PC-3 (cell line): ENCODE data around the gene ACVR2A. TPM values are rescaled to one million over a fixed set of nuclear protein-coding genes. Genes with fewer than 3 reads are reported as not detected.

Experiments
- ATAC-seq: fragments of 200-7000 bp; cut with Tn5 transposase; 2 replicates; pipeline ENCODE4 v1.9.1; 2020; ENCODE audit warnings: mild to moderate bottlenecking, moderate library complexity
- BruUV-seq: library from RNA; stranded (reverse); fragments of 400-500 nt; replicated peaks from 2 replicates; lab custom pipeline; 2021; lab: Mats Ljungman, UMichigan
- CTCF ChIA-PET: fragments of 300-600 bp; sonication (Branson Sonifier 250); formaldehyde crosslinking; loops from one replicate; lab custom pipeline; 2022; ENCODE audit warnings: antibody characterized with exemption; lab: Charles Lee
- POLR2A ChIA-PET: fragments of 300-600 bp; sonication (Branson Sonifier 250); formaldehyde crosslinking; loops from one replicate; lab custom pipeline; 2022; ENCODE audit warnings: antibody characterized with exemption; ENCODE audit not compliant: unreplicated experiment; lab: Charles Lee
- DNase-seq: peaks from one replicate; pipeline ENCODE4 v3.0.0-alpha.2; 2015
- H2AFZ ChIP-seq: fragments of 300-600 bp; sonication (generic); 2 replicates; pipeline ENCODE4 v1.6.0; 2016; ENCODE audit warnings: antibody characterized with exemption, low read length
- H3F3A ChIP-seq: fragments of 300-600 bp; sonication (generic); one replicate; pipeline ENCODE4 v1.6.0; 2017; ENCODE audit warnings: antibody characterized with exemption, low read length, control low read depth, mild to moderate bottlenecking; ENCODE audit not compliant: unreplicated experiment
- H3K27ac ChIP-seq: fragments of 300-600 bp; sonication (generic); 2 replicates; pipeline ENCODE4 v1.5.1; 2016; ENCODE audit warnings: mild to moderate bottlenecking, low read length
- H3K27me3 ChIP-seq: fragments of 300-600 bp; sonication (generic); 2 replicates; pipeline ENCODE4 v1.6.1; 2016; ENCODE audit warnings: low read length, mixed read lengths
- H3K36me3 ChIP-seq: fragments of 300-600 bp; sonication (generic); 2 replicates; pipeline ENCODE4 v1.6.1; 2016; ENCODE audit warnings: low read depth, mixed run types, low read length, mixed read lengths
- H3K4me1 ChIP-seq: fragments of 300-600 bp; sonication (generic); 2 replicates; pipeline ENCODE4 v1.5.1; 2016; ENCODE audit warnings: low read length; ENCODE audit not compliant: insufficient read depth
- H3K4me2 ChIP-seq: fragments of 300-600 bp; sonication (generic); 2 replicates; pipeline ENCODE4 v1.6.0; 2016; ENCODE audit warnings: low read length
- H3K4me3 ChIP-seq: fragments of 300-600 bp; sonication (generic); 2 replicates; pipeline ENCODE4 v1.5.1; 2016; ENCODE audit warnings: mild to moderate bottlenecking, low read length, mixed read lengths
- H3K79me2 ChIP-seq: fragments of 300-600 bp; sonication (generic); 2 replicates; pipeline ENCODE4 v1.6.1; 2017; ENCODE audit warnings: low read length, mixed read lengths
- H3K9ac ChIP-seq: fragments of 300-600 bp; sonication (generic); 2 replicates; pipeline ENCODE4 v1.6.0; 2016; ENCODE audit warnings: mild to moderate bottlenecking, low read length
- H3K9me2 ChIP-seq: fragments of 300-600 bp; sonication (generic); replicated peaks from 2 replicates; pipeline ENCODE4 v1.6.1; 2016; ENCODE audit warnings: mixed run types, low read length, mixed read lengths
- H3K9me3 ChIP-seq: fragments of 300-600 bp; sonication (generic); 2 replicates; pipeline ENCODE4 v1.6.1; 2016; ENCODE audit warnings: low read length, mixed read lengths
- H4K20me1 ChIP-seq: fragments of 300-600 bp; sonication (generic); 2 replicates; pipeline ENCODE4 v1.6.1; 2016; ENCODE audit warnings: low read length, mixed read lengths
- EZH2 ChIP-seq: fragments of 300-600 bp; sonication (generic); IDR thresholded peaks from one replicate; pipeline ENCODE4 v1.6.1; 2017; ENCODE audit warnings: antibody characterized with exemption, mild to moderate bottlenecking, low read length; ENCODE audit not compliant: unreplicated experiment
- EZH2phosphoT487 ChIP-seq: fragments of 300-600 bp; sonication (generic); IDR thresholded peaks from 2 replicates; pipeline ENCODE4 v1.6.1; 2018; ENCODE audit warnings: mild to moderate bottlenecking, antibody characterized with exemption, low read length, borderline replicate concordance
- intact Hi-C: fragments of 100-400 bp; cut with micrococcal nuclease; formaldehyde crosslinking; loops from 2 replicates; pipeline ENCODE4 v1.9.0; 2023
- total RNA-seq: library from RNA; depleted of rRNA; stranded (reverse); fragments of >200 nt; gene quantifications from 2 replicates; pipeline ENCODE4 v1.2.3, GENCODE V29; 2014
- TF ChIP-seq, protein P1 (sequence below): fragments of 300-600 bp; sonication (generic); conservative IDR thresholded peaks from 2 replicates; pipeline ENCODE4 v1.5.1; 2017; ENCODE audit warnings: antibody characterized with exemption, low read depth, mild to moderate bottlenecking, low read length

ACVR2A gene
- total RNA-seq, 1 experiment from 2014 or later = 6.5 TPM

- H3K4me1 ChIP-seq = peaks cover 7% of the 10 kb centered on the region; the same call in 1 of the 2 replicates
- no peaks in the 10 kb centered on the region for H3F3A ChIP-seq
- H3K9me3 ChIP-seq = no peaks in the 10 kb centered on the region
- H3K79me2 ChIP-seq = no peaks in the 10 kb centered on the region
- no peaks in the 10 kb centered on the region for H3K36me3 ChIP-seq
- H3K27ac ChIP-seq = no peak overlapping the region
- DNase-seq (no peak), ATAC-seq (no peak)
- H4K20me1 ChIP-seq = no peaks in the 10 kb centered on the region
- POLR2A ChIA-PET = interaction anchor here (0.6 kb wide), 1 partner anchor 1176 kb away, joined by 3 read pairs; no protein-coding TSS in a partner anchor
- no peak overlapping the region for H3K9ac ChIP-seq
- intact Hi-C loops = no loop called here
- no peak for TF ChIP-seq EZH2
- no peak for TF ChIP-seq EZH2phosphoT487
- TF ChIP-seq, protein P1, sequence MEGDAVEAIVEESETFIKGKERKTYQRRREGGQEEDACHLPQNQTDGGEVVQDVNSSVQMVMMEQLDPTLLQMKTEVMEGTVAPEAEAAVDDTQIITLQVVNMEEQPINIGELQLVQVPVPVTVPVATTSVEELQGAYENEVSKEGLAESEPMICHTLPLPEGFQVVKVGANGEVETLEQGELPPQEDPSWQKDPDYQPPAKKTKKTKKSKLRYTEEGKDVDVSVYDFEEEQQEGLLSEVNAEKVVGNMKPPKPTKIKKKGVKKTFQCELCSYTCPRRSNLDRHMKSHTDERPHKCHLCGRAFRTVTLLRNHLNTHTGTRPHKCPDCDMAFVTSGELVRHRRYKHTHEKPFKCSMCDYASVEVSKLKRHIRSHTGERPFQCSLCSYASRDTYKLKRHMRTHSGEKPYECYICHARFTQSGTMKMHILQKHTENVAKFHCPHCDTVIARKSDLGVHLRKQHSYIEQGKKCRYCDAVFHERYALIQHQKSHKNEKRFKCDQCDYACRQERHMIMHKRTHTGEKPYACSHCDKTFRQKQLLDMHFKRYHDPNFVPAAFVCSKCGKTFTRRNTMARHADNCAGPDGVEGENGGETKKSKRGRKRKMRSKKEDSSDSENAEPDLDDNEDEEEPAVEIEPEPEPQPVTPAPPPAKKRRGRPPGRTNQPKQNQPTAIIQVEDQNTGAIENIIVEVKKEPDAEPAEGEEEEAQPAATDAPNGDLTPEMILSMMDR = no peak
- H3K9me2 ChIP-seq = no peaks in the 10 kb centered on the region
- CTCF ChIA-PET = no interaction called here
- no peak overlapping the region for H3K4me3 ChIP-seq
- H3K27me3 ChIP-seq = no peaks in the 10 kb centered on the region
- BruUV-seq = no TSS peak
- H2AFZ ChIP-seq = no peak overlapping the region
- H3K4me2 ChIP-seq = no peak overlapping the region
Measured at GRCh38 chr2:147916067-147916466, 71.2 kb downstream of the ACVR2A start.

DNA sequence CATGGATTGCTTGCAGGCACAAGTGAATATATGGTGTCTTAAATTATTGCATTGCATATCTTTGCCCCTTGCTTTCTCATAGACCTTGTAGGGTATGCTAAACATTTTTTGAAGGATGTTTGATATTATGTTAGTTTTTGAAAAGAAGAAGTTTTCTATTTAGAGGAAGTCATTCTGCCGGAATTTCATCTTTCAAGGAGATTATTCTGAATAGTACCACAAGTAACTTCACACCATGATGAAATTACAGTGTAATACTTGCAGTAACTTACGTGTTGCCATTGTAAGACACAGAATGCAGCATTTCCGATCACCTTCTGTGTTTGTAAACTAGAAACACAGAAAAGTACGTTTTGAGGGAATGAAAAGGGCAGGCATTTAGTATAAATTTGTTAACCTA is 71.9 kb downstream of the ACVR2A start:
- intact Hi-C loops = no loop called here

DNA sequence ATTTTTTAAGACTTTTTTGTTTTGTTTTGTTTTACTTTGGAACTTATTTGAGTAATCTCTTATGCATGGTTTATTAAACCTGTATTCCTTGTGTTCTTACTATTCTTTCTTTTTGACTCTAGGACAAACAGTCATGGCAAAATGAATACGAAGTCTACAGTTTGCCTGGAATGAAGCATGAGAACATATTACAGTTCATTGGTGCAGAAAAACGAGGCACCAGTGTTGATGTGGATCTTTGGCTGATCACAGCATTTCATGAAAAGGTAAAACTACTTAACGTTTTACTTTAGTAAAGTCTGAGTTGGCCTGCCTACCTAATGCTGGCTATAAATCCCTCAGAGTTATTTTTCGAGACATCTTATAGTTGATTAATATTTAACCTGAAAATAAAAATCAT is 72.3 kb downstream of the ACVR2A start:
- Histone ChIP-seq H3K9me3 (no peaks in the 10 kb centered on the region), H3K9me2 (no peaks in the 10 kb centered on the region), H3K9ac (no peak overlapping the region), H3K4me2 (no peak overlapping the region), H3K27me3 (no peaks in the 10 kb centered on the region), H3K27ac (no peak overlapping the region), H3K4me3 (no peak overlapping the region), H2AFZ (no peak overlapping the region), H4K20me1 (no peaks in the 10 kb centered on the region), H3K79me2 (no peaks in the 10 kb centered on the region), H3F3A (no peaks in the 10 kb centered on the region), H3K36me3 (no peaks in the 10 kb centered on the region), H3K4me1 (peaks cover 7% of the 10 kb centered on the region; the same call in 1 of the 2 replicates)
- DNase-seq = no peak
- intact Hi-C loops = no loop called here
- no peak for ATAC-seq
- no peak for TF ChIP-seq EZH2
- TF ChIP-seq EZH2phosphoT487 = no peak
- TF ChIP-seq, protein P1 = no peak
- ChIA-PET CTCF (no interaction called here), POLR2A (no interaction called here)
- no TSS peak for BruUV-seq

More for the DNA sequence above, 71.9 kb downstream of the ACVR2A start:
- H3K27ac ChIP-seq = no peak overlapping the region
- no peaks in the 10 kb centered on the region for H3K36me3 ChIP-seq
- no peak overlapping the region for H2AFZ ChIP-seq
- H3F3A ChIP-seq = no peaks in the 10 kb centered on the region
- H3K4me2 ChIP-seq = no peak overlapping the region
- peaks cover 7% of the 10 kb centered on the region; the same call in 1 of the 2 replicates for H3K4me1 ChIP-seq
- no peaks in the 10 kb centered on the region for H3K79me2 ChIP-seq
- POLR2A ChIA-PET = no interaction called here
- TF ChIP-seq, protein P1 = no peak
- TF ChIP-seq EZH2 (no peak), EZH2phosphoT487 (no peak)
- no peaks in the 10 kb centered on the region for H3K27me3 ChIP-seq
- H3K4me3 ChIP-seq = no peak overlapping the region
- DNase-seq (no peak), ATAC-seq (no peak)
- no peaks in the 10 kb centered on the region for H3K9me3 ChIP-seq
- H4K20me1 ChIP-seq = no peaks in the 10 kb centered on the region
- H3K9ac ChIP-seq = no peak overlapping the region
- H3K9me2 ChIP-seq = no peaks in the 10 kb centered on the region
- BruUV-seq = no TSS peak
- CTCF ChIA-PET = no interaction called here
